Uterus (tissue), 4 donors: Measurements from ENCODE around the gene RIMS4. TPM values are rescaled to one million over a fixed set of nuclear protein-coding genes. Genes with fewer than 3 reads are reported as not detected.

Experiments
- DNase-seq, 2 donors: peaks; one replicate each; pipeline ENCODE4 v3.0.0-alpha.2; 2019 to 2020
- H3K27ac ChIP-seq, 2 donors: fragments of 200-600 bp; sonication (generic); 1 replicate in 1 of 2; 2 replicates in 1 of 2; pipeline ENCODE4 v1.5.1; 2016 to 2018
- H3K27me3 ChIP-seq, 2 donors: fragments of 200-600 bp; sonication (generic); one replicate each; pipeline ENCODE4 v1.5.1; 2018 to 2019; ENCODE audit warnings: control low read depth in 1 of 2
- H3K36me3 ChIP-seq, 2 donors: fragments of 200-600 bp; sonication (generic); one replicate each; pipeline ENCODE4 v1.5.1; 2019; ENCODE audit warnings: control low read depth in 1 of 2
- H3K4me1 ChIP-seq, 2 donors: fragments of 200-600 bp; sonication (generic); one replicate each; pipeline ENCODE4 v1.5.1; 2018 to 2019; ENCODE audit warnings: control low read depth in 1 of 2
- H3K4me3 ChIP-seq, 2 donors: fragments of 200-600 bp; sonication (generic); 1 replicate in 1 of 2; 2 replicates in 1 of 2; pipeline ENCODE4 v1.5.1; 2018 to 2019; ENCODE audit warnings: mild to moderate bottlenecking in 1 of 2
- H3K9me3 ChIP-seq, 2 donors: fragments of 200-600 bp; sonication (generic); one replicate each; pipeline ENCODE4 v1.5.1; 2019; ENCODE audit warnings: control low read depth in 1 of 2
- POLR2A ChIP-seq, 2 donors: fragments of 450-650 bp; IDR thresholded peaks; one replicate each; pipeline ENCODE4 v1.6.1; 2016; ENCODE audit warnings: antibody characterized with exemption in 2 of 2, mild to moderate bottlenecking in 1 of 2, moderate library complexity in 1 of 2
- intact Hi-C: fragments of 100-400 bp; cut with DNase I; formaldehyde crosslinking; loops from one replicate; pipeline ENCODE4 v1.15.1; 2023; ENCODE audit warnings: low total_unique reads
- total RNA-seq, 4 donors: library from RNA; depleted of rRNA in 3 of 4; stranded (reverse); fragments of >200 nt in 3 of 4; gene quantifications; one replicate each; pipeline versions ENCODE4 v1.1.0 to v1.2.4, GENCODE V29; 2014 to 2023
- TF ChIP-seq, protein P1 (sequence below), 4 experiments: fragments of 200-600 bp in 2 of 4; fragments of 450-650 bp in 2 of 4; sonication (generic) in 2 of 4; IDR thresholded peaks; one replicate each; pipeline ENCODE4 v1.5.1; 2016 to 2019; ENCODE audit warnings: antibody characterized with exemption in 4 of 4, mild to moderate bottlenecking in 2 of 4, moderate library complexity in 1 of 4
- donor health status: DM: yes; HTN: yes; CAD: no.

The RIMS4 gene
- total RNA-seq, 4 donors from 2014 or later: 0.26 to 5.3 (median 0.61) TPM

DNA sequence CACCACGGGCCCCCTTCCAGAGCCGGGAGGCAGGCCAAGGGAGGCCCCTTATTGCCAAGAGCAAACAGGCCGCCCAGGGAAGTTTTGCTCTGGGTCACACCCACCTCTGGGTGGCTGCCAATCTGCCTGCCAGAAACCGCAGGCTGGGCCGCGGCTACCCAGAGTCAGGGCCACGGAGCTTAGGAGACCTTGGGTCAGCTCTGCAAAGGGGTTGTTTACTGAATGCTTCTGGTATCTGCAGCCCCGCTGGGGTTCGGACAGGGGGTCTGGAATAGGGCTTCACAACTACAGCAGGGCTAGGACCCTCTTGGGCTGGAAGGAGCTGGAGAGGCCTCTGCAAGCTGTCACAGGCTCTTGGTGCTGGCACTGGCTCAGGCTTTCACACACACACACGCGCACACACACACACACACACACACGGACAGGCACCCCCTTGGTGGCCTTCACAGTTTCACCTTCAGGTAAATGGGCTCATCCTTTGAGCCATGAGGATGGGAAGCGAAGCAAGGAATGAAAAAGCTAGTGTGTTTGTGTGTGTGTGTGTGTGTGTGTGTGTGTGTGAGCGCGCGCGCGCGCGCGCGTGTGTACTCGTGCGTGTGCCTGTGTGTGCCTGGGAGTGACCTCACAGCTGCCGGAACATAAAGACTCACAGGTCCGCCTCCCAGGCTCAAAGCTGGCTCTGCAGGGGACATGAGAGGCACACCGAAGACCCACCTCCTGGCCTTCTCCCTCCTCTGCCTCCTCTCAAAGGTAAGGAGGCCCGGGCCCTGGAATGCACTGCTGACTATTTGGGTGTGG is 95.4 kb downstream of the RIMS4 start, which contains the start of gene CCN5:
Gene CCN5 (plus strand): TSS at position 669 of the 798 bp plus-strand sequence. CDS start 22 bp downstream, at position 691.
- peak within 1 kb of the TSS; percentile 3 to 15 for H3K4me3 ChIP-seq
- H3K4me1 ChIP-seq: peaks cover 0 to 11% of the 10 kb centered on the region in 2 donors
- no peaks in the 10 kb centered on the region for H3K27me3 ChIP-seq
- H3K36me3 ChIP-seq: no peaks in the 10 kb centered on the region
- peak; percentile 74 to 80 for DNase-seq
- TF ChIP-seq, protein P1, sequence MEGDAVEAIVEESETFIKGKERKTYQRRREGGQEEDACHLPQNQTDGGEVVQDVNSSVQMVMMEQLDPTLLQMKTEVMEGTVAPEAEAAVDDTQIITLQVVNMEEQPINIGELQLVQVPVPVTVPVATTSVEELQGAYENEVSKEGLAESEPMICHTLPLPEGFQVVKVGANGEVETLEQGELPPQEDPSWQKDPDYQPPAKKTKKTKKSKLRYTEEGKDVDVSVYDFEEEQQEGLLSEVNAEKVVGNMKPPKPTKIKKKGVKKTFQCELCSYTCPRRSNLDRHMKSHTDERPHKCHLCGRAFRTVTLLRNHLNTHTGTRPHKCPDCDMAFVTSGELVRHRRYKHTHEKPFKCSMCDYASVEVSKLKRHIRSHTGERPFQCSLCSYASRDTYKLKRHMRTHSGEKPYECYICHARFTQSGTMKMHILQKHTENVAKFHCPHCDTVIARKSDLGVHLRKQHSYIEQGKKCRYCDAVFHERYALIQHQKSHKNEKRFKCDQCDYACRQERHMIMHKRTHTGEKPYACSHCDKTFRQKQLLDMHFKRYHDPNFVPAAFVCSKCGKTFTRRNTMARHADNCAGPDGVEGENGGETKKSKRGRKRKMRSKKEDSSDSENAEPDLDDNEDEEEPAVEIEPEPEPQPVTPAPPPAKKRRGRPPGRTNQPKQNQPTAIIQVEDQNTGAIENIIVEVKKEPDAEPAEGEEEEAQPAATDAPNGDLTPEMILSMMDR (IDR thresholded peaks at IDR 0.05): no peak
- no peak for TF ChIP-seq POLR2A (IDR thresholded peaks at IDR 0.05)
- peak within 1 kb of the TSS; percentile 41 to 64 for H3K27ac ChIP-seq
- intact Hi-C loops: no loop called here
- H3K9me3 ChIP-seq: no peaks in the 10 kb centered on the region

DNA sequence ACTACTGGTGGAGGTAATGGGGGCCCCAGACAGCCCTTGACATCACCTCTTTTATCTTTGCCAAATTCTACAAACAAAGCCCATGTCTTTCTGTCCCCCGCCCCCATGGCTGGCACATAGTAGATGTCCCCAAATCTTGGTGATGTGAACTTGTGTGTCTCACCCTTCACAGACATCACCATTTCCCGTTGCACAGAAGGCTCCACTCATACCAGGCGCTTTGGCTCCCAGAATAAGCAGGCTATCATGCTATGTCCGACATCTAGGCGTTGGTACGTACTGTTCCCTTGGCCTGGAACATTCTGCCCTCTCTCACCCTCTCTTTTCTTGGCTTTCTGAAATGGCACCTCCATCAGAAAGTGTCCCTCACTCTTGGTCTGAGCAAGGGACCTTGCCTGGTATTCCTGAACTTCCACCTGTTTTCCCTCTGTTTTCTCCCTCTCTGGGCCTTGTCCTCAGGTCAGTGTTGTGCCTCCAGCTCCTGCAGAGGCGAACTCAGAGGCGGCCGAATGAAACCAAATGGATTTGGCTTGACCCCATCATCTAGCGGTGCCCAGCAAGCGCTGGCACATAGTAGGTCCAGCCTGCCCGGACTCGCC is 96.1 kb downstream of the RIMS4 start:
- intact Hi-C loops: no loop called here
- no peaks in the 10 kb centered on the region for H3K9me3 ChIP-seq
- TF ChIP-seq, protein P1 (IDR thresholded peaks at IDR 0.05): no peak
- no peak for TF ChIP-seq POLR2A (IDR thresholded peaks at IDR 0.05)
- H3K27me3 ChIP-seq: no peaks in the 10 kb centered on the region
- DNase-seq: no peak
- H3K36me3 ChIP-seq: no peaks in the 10 kb centered on the region
- peak overlapping the region; percentile 41 to 64 for H3K27ac ChIP-seq
- peaks cover 0 to 11% of the 10 kb centered on the region in 2 donors for H3K4me1 ChIP-seq
- H3K4me3 ChIP-seq: no peak overlapping the region

DNA sequence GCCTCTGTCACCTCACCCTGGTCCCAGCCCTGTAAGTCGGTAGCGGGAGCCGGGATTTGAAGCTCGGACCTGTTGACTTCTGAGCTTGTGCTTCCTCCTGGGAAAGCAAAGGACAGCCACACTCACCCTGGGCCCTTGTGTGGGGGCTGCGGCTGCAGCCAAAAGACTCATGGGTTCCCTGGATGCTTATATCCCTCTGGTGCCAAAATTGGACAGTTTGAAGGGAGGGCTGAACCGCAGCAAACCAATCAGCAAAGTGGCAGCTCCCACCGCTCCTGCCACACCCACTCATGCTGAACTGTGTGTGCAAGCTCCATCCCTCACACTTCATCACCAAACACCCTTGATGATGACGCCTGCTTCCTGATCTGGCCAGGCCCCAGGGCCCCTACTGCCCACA is 99.1 kb downstream of the RIMS4 start:
- Histone ChIP-seq H3K27me3 (no peaks in the 10 kb centered on the region), H3K27ac (no peak overlapping the region), H3K9me3 (no peaks in the 10 kb centered on the region), H3K4me1 (peaks cover 0 to 11% of the 10 kb centered on the region in 2 donors), H3K4me3 (no peak overlapping the region), H3K36me3 (no peaks in the 10 kb centered on the region)
- TF ChIP-seq, protein P1 (IDR thresholded peaks at IDR 0.05): no peak
- TF ChIP-seq POLR2A (IDR thresholded peaks at IDR 0.05): no peak
- no peak for DNase-seq
- intact Hi-C loops: no loop called here

DNA sequence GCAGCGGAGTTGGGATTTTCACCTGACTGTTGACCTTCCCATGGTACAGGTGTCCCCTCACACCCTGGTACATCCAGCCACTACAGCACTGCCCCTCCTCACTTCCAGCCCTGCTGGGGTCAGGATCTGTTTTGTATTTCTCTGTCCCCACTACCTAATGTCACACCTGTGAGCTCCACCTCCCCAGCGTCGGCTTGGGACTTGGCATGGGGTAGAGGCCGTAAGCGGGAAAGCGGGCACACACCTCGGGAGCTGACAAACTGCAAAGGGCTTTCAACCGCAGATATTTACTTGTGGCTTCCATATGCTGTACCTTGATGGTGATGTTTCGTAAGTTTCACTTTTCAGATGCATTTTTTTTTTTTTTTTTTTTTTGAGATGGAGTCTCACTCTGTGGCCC is 100.5 kb downstream of the RIMS4 start:
- intact Hi-C loops: no loop called here
- Histone ChIP-seq H3K9me3 (no peaks in the 10 kb centered on the region), H3K4me1 (peaks cover 0 to 15% of the 10 kb centered on the region in 2 donors), H3K4me3 (no peak overlapping the region), H3K27ac (no peak overlapping the region), H3K27me3 (no peaks in the 10 kb centered on the region), H3K36me3 (no peaks in the 10 kb centered on the region)
- TF ChIP-seq POLR2A (IDR thresholded peaks at IDR 0.05): no peak
- TF ChIP-seq, protein P1 (IDR thresholded peaks at IDR 0.05): no peak
- DNase-seq: no peak

DNA sequence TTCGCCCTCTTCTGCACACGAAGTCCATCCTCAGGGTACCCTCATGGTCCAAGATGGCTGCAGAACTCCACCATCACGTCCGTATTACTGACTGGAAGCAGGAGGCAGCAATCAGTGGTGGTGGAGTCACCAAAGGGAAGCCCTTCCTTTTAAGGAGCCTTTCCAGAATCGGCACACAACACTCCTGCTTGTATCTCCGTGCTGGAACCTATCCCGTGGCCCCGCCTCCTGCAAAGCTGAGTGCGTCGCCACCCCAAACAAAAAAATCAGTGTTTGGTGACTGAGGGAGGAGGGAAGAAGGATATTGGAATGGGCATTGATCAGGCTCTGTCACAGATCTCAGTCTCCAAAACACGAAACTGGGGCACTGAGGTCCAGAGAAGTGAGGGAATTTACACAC is 101.0 kb downstream of the RIMS4 start:
- Histone ChIP-seq H3K4me1 (peaks cover 0 to 11% of the 10 kb centered on the region in 2 donors), H3K27ac (no peak overlapping the region), H3K9me3 (no peaks in the 10 kb centered on the region), H3K27me3 (no peaks in the 10 kb centered on the region), H3K4me3 (no peak overlapping the region), H3K36me3 (no peaks in the 10 kb centered on the region)
- DNase-seq: no peak
- intact Hi-C loops: no loop called here
- no peak for TF ChIP-seq POLR2A (IDR thresholded peaks at IDR 0.05)
- TF ChIP-seq, protein P1 (IDR thresholded peaks at IDR 0.05): no peak
